Endothelial cell of umbilical vein (primary cell): ENCODE data around the gene FAM53A.

Experiments used
- EZH2 ChIP-seq: IDR thresholded peaks from 2 replicates; pipeline ENCODE4 v1.6.1; 2012; ENCODE audit warnings: borderline replicate concordance, low read depth, mild to moderate bottlenecking, moderate library complexity, low read length, inconsistent platforms; ENCODE audit not compliant: severe bottlenecking
- JUN ChIP-seq: IDR thresholded peaks from 2 replicates; pipeline ENCODE4 v1.6.1; 2011; ENCODE audit warnings: borderline replicate concordance, low read depth; ENCODE audit not compliant: insufficient read length, insufficient read depth
- POLR2A ChIP-seq: IDR thresholded peaks from 2 replicates; pipeline ENCODE4 v1.6.1; 2012; ENCODE audit warnings: low read depth, mild to moderate bottlenecking, control low read depth, low read length
- POLR2AphosphoS5 ChIP-seq: IDR thresholded peaks from 2 replicates; pipeline ENCODE4 v1.6.1; 2012; ENCODE audit warnings: low read depth, mild to moderate bottlenecking, control low read depth, low read length, moderate library complexity; ENCODE audit not compliant: insufficient read depth
- TF ChIP-seq, protein P1 (sequence below): IDR thresholded peaks from 2 replicates; pipeline ENCODE4 v1.6.1; 2011; ENCODE audit not compliant: insufficient read depth, insufficient read length
- TF ChIP-seq, protein P2 (sequence below), 2 donors: IDR thresholded peaks; 1 replicate in 1 of 2; 2 replicates in 1 of 2; pipeline ENCODE4 v1.5.1; 2011; ENCODE audit warnings: low read length in 2 of 2, mild to moderate bottlenecking in 2 of 2, moderate library complexity in 2 of 2, control low read depth in 1 of 2, inconsistent platforms in 1 of 2, low read depth in 1 of 2; ENCODE audit not compliant: insufficient read depth in 1 of 2; ENCODE audit errors: extremely low read depth in 1 of 2

DNA sequence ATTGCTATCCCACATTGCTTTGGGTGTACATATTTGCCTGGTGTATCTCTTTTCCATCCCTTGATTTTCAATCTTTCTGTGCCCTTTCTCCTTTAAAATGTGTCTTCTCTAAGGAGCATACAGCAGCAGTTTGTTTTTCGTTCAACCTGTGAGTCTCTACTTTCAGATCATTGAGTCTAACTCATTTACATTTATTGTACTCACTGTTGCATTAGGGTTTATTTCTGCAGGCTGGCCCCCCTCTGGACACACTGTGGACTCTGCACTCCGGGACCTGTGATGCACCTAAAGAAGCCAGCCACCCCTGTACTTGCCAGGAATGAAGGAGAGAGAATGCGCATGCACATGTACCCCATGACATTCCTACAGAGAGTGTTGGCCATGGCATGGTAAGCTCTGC, 93.0 kb downstream of the FAM53A start:
- TF ChIP-seq, protein P1, sequence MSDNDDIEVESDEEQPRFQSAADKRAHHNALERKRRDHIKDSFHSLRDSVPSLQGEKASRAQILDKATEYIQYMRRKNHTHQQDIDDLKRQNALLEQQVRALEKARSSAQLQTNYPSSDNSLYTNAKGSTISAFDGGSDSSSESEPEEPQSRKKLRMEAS: no peak
- TF ChIP-seq, protein P2, sequence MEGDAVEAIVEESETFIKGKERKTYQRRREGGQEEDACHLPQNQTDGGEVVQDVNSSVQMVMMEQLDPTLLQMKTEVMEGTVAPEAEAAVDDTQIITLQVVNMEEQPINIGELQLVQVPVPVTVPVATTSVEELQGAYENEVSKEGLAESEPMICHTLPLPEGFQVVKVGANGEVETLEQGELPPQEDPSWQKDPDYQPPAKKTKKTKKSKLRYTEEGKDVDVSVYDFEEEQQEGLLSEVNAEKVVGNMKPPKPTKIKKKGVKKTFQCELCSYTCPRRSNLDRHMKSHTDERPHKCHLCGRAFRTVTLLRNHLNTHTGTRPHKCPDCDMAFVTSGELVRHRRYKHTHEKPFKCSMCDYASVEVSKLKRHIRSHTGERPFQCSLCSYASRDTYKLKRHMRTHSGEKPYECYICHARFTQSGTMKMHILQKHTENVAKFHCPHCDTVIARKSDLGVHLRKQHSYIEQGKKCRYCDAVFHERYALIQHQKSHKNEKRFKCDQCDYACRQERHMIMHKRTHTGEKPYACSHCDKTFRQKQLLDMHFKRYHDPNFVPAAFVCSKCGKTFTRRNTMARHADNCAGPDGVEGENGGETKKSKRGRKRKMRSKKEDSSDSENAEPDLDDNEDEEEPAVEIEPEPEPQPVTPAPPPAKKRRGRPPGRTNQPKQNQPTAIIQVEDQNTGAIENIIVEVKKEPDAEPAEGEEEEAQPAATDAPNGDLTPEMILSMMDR (IDR thresholded peaks at IDR 0.05; ENCODE audit: extremely low read depth in 1 of 2, insufficient read depth in 1 of 2, low read depth in 1 of 2, low read length in 2 of 2): no peak
- no peak for TF ChIP-seq POLR2A
- no peak for TF ChIP-seq POLR2AphosphoS5
- no peak for TF ChIP-seq EZH2
- TF ChIP-seq JUN: no peak
